ENCODE results near the gene PSIP1. TPM values are rescaled to one million over a fixed set of nuclear protein-coding genes. Genes with fewer than 3 reads are reported as not detected.
"Not testable (repeated sequence)": the region's sequence is repeated elsewhere in the genome, so short reads cannot be mapped to it uniquely, and the experiment has no call there.

The PSIP1 gene
- total RNA-seq, 1 experiment from 2014 or later: 172 TPM

DNA sequence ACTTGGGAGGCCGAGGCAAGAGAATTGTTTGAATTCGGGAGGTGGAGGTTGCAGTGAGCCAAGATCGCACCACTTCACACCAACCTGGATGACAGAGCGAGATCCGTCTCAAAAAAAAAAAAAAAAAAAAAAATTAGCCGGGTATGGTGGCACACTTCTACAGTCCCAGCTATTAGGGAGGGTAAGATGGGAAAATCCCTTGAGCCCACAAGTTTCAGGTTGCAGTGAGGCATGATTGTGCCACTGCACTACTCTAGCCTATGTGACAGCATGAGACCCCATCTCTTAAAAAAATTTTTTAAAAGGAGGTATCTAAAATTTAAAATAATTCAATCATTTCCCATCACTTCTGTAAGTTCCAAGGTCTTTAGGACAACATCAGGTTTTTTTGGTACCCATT lies 26.0 kb downstream of the PSIP1 start:
- DNase-seq: no peak
- Histone ChIP-seq H3K27me3 (no peaks in the 10 kb centered on the region), H3K4me1 (peaks cover 8% of the 10 kb centered on the region), H3K27ac (no peak overlapping the region), H3K9me3 (replicated peaks) (no peaks in the 10 kb centered on the region), H3K36me3 (peaks cover 39% of the 10 kb centered on the region), H3K4me3 (no peak overlapping the region)

DNA sequence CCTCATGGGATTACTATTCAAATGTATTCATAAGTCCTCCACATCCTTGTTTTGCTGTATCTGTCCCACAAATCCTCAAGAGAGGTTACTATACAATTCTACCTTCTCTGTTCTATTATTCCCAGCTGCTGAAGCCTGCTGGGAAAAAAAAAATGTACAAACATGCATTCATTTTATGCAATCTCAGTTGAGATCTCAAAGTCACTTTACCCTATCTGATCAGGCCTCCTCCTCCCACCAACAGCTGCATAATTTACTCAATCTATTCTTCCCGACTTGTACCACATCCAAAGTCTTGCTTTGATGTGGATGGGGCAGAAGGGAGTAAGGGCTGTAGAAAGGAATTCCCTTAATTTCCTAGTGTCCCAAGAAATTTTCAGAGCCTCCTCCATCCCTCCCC lies 28.6 kb downstream of the PSIP1 start:
- no peaks in the 10 kb centered on the region for H3K9me3 ChIP-seq (replicated peaks)
- H3K4me3 ChIP-seq: no peak overlapping the region
- DNase-seq: peak; percentile 30 to 59

DNA sequence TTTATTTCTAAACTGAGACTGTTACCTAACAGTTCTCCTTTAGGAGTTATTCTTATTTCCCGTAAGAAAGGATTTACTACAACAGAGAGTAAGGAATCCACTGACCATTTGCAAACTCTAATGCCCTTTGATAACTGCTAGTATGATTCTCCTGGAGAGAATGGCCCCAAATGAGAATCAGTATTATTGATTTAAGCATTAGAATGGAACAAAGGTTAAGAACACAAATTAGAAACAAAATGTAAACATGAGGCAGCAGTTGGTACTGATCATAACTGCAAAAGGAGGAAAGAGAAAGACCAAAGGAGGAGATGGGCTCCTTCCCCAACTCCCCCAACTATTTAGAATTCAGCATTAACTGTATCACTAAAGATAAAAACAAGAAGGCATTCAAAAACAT lies 30.7 kb downstream of the PSIP1 start:
- no peak for DNase-seq
- Histone ChIP-seq H3K4me1 (peaks cover 8% of the 10 kb centered on the region), H3K36me3 (peaks cover 53% of the 10 kb centered on the region), H3K27ac (no peak overlapping the region), H3K9me3 (replicated peaks) (no peaks in the 10 kb centered on the region), H3K27me3 (no peaks in the 10 kb centered on the region), H3K4me3 (no peak overlapping the region)

More for the DNA sequence above, 28.6 kb downstream of the PSIP1 start:
- no peaks in the 10 kb centered on the region for H3K27me3 ChIP-seq
- H3K4me1 ChIP-seq: peaks cover 8% of the 10 kb centered on the region
- no peak overlapping the region for H3K27ac ChIP-seq
- H3K36me3 ChIP-seq: peaks cover 50% of the 10 kb centered on the region

DNA sequence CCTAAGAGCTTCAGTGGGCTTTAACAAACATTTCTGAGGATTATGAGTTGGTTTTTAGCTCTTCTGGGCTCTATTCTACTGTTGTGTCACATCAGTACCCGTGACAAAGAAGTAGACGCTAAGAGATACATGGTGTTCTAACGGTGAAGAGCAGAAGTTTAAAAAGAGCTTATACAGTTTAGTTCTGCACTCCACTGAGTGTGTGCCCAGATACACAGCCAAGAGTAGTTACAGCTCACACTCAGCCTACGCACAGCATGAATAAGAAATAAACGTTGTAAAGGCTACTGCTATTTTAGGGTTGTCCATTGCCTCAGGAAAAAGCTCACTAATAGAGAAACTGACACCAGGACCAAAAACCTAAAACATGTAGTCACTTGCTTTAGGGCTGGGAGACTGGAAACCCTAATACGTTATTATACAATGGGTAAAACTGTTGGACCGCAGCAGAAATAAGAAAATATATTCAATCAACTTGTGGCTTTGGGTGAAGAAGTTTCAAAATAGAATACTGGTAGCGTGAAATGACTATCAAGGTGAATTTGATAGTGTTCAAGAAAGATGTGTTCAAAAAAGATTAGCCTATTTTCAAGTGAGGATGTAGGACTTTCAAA lies 34.7 kb downstream of the PSIP1 start:
- H3K4me3 ChIP-seq: no peak overlapping the region
- no peaks in the 10 kb centered on the region for H3K27me3 ChIP-seq
- H3K9me3 ChIP-seq (replicated peaks): no peaks in the 10 kb centered on the region
- H3K36me3 ChIP-seq: peaks cover 77% of the 10 kb centered on the region
- no peaks in the 10 kb centered on the region for H3K4me1 ChIP-seq
- no peak for DNase-seq
- H3K27ac ChIP-seq: no peak overlapping the region

DNA sequence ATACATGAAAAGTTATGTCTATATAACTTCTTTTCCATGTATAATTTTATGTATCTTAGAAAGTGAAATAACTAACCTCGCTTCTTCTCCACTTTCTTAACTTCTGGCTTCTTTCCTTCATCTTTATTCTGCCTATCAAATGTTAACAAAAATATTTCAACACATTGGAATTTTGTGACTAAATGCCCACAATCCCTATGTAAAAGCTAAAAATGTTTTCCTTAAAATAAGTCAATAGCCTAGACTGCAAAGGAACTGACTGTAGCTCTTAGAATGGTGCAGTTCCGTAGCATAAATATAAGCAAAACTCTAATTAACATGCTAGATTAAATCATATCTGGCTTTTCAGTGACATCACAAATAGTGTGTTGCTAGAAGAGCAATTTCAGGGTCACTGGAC lies 40.9 kb downstream of the PSIP1 start:
- Histone ChIP-seq H3K9me3 (replicated peaks) (no peaks in the 10 kb centered on the region), H3K27ac (no peak overlapping the region), H3K27me3 (no peaks in the 10 kb centered on the region), H3K4me1 (peaks cover 18% of the 10 kb centered on the region), H3K4me3 (no peak overlapping the region), H3K36me3 (peaks cover 85% of the 10 kb centered on the region)
- DNase-seq: no peak

DNA sequence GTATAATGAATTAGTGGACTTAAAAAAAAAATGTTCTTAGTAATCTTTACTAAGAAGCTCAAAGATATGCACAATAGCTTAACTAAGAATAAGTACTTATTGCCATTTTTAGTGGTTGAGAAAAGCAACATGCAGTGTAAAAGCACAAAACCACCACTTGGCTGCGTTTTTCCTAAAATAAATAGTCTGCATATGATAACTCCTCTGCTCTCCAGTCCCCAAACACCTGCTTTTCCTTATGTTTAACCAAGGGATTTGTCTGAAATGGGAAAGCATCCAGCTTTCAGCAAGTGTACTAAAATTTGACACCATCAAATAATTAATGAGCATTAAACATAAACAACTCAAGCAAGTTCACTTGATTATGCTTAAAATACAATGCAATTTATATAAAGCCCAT lies 41.4 kb downstream of the PSIP1 start:
- H3K27ac ChIP-seq: no peak overlapping the region
- H3K4me1 ChIP-seq: peaks cover 18% of the 10 kb centered on the region
- H3K27me3 ChIP-seq: no peaks in the 10 kb centered on the region
- DNase-seq: peak in 1 of 2 experiments; percentile 39
- H3K4me3 ChIP-seq: no peak overlapping the region
- H3K36me3 ChIP-seq: peaks cover 86% of the 10 kb centered on the region
- no peaks in the 10 kb centered on the region for H3K9me3 ChIP-seq (replicated peaks)

DNA sequence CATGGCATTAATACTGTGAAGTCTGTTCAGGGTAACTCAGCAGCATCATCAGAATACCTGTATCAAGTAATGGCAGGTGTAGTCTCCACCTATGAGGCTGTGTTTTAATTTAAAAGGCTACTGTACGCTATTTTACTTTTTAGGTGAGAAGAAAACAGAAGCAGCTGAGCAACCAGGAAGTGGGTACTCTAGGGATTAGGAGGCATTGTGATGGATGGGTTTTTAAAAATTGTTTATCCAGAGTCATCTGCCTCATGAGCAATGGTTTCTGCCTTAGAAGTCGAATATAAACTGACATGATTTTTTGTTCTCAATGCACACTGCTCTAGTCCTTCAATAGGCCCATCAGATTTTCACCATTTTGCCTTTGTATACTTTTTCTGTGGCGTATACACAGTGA lies 42.6 kb downstream of the PSIP1 start:
- DNase-seq: peak in 1 of 2 experiments; percentile 7
- no peaks in the 10 kb centered on the region for H3K9me3 ChIP-seq (replicated peaks)
- peaks cover 18% of the 10 kb centered on the region for H3K4me1 ChIP-seq
- H3K27me3 ChIP-seq: no peaks in the 10 kb centered on the region
- no peak overlapping the region for H3K27ac ChIP-seq
- H3K36me3 ChIP-seq: peaks cover 86% of the 10 kb centered on the region
- H3K4me3 ChIP-seq: no peak overlapping the region

DNA sequence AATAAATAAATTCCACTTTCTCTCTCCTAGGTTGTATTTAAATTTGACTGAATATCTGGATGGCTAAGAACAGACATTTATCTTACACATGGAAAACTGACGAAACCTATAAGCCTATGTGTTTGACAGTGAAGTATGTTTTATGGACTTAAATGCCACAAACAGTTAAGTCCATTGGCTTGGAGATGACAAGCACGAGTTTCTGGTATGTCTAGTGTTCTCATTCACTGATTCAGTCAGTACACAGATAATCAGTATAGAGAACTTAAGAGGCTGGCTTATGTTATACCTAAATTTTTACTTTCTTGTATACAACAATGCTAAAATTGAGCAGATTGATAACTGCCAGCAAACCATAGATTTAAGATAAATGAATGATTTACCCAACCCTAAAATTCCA lies 49.2 kb downstream of the PSIP1 start:
- H3K9me3 ChIP-seq (replicated peaks): no peaks in the 10 kb centered on the region
- H3K36me3 ChIP-seq: peaks cover 74% of the 10 kb centered on the region
- H3K4me3 ChIP-seq: no peak overlapping the region
- H3K4me1 ChIP-seq: no peaks in the 10 kb centered on the region
- no peaks in the 10 kb centered on the region for H3K27me3 ChIP-seq
- DNase-seq: no peak
- no peak overlapping the region for H3K27ac ChIP-seq

DNA sequence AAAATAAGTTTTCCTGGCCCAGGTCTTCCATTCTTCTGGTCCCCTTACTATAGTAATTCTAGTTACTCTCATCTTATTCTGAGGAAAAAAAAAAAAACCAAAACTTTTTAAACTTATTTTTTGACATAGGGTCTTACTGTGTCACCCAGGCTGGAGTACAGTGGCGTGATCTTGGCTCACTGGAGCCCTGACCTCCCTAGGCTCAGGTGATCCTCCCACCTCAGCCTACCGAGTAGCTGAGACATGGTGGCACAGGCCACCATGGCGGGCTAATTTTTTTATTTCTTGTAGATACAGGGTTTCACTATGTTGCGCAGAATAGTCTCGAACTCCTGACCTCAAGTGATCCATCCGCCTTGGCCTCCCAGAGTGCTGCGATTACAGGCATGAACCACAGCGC lies 49.7 kb downstream of the PSIP1 start:
- Histone ChIP-seq H3K4me1 (no peaks in the 10 kb centered on the region), H3K9me3 (replicated peaks) (no peaks in the 10 kb centered on the region), H3K36me3 (peaks cover 69% of the 10 kb centered on the region), H3K27ac (no peak overlapping the region), H3K27me3 (no peaks in the 10 kb centered on the region), H3K4me3 (no peak overlapping the region)
- DNase-seq: no peak

DNA sequence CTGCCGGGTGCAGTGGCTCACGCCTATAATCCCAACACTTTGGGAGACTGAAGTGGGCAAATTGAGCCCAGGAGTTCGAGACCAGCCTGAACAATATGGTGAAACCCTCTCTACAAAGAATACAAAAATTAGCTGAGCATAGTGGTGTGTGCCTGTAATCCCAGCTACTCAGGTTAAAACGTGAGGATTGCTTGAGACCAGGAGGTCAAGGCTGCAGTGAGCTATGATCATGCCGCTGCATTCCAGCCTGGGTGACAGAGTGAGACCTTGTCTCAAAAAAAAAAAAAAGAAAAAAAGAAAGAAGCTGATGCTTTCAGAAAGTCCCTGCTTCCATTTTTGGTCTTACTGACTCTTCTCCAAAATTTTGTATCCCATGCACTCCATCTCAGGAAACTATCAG lies 56.8 kb downstream of the PSIP1 start:
- H3K36me3 ChIP-seq: peaks cover 54% of the 10 kb centered on the region
- no peaks in the 10 kb centered on the region for H3K27me3 ChIP-seq
- no peak overlapping the region for H3K4me3 ChIP-seq
- H3K27ac ChIP-seq: no peak overlapping the region
- no peak for DNase-seq
- H3K4me1 ChIP-seq: no peaks in the 10 kb centered on the region
- H3K9me3 ChIP-seq (replicated peaks): no peaks in the 10 kb centered on the region

DNA sequence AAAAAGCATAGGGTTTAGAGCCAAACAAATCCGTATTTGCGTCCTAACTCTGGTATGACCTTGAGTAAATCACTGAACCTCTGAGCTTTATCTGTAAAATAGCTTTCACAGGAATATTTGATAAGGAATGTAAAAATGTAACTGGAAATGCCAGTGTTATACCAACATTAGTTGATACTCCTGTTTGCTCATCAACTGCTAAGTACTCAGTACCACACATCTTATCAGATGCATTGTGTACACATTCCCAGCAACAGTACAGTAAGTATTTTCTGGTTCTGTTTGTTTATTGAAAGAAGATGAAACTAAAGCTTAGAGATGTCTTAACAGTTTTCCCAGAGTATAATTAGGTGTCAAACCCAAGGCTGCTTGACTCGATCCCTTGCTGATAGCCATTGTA lies 66.6 kb downstream of the PSIP1 start:
- no peak for DNase-seq
- Histone ChIP-seq H3K9me3 (replicated peaks) (no peaks in the 10 kb centered on the region), H3K27me3 (no peaks in the 10 kb centered on the region), H3K36me3 (peaks cover 62% of the 10 kb centered on the region), H3K4me1 (no peaks in the 10 kb centered on the region), H3K27ac (no peak overlapping the region), H3K4me3 (no peak overlapping the region)

DNA sequence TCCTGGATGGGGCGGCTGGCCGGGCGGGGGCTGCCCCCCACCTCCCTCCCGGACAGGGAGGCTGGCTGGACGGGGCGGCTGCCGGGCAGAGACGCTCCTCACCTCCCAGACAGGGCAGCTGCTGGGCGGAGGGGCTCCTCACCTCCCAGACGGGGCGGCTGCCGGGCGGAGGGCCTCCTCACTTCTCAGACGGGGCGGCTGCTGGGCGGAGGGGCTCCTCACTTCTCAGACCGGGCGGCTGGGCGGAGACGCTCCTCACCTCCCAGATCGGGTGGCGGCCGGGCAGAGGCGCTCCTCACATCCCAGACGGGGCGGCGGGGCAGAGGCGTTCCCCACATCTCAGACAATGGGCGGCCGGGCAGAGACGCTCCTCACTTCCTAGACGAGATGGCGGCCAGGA lies 68.5 kb downstream of the PSIP1 start:
- not testable (repeated sequence) for H3K4me3 ChIP-seq; H3K9me3 ChIP-seq (replicated peaks); H3K27ac ChIP-seq; DNase-seq; H3K27me3 ChIP-seq; H3K4me1 ChIP-seq
- H3K36me3 ChIP-seq: peaks cover 68% of the 10 kb centered on the region

DNA sequence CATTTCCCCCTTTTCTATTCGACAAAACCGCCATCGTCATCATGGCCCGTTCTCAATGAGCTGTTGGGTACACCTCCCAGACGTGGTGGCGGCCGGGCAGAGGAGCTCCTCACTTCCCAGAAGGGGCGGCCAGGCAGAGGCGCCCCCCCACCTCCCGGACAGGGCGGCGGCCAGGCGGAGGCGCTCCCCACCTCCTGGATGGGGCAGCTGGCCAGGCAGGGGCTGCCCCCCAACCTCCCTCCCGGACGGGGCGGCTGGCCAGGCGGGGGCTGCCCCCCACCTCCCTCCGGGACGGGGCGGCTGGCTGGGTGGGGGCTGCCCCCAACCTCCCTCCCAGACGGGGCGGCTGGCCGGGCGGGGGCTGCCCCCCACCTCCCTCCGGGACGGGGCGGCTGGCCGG lies 68.9 kb downstream of the PSIP1 start:
- not testable (repeated sequence) for H3K4me3 ChIP-seq; H3K9me3 ChIP-seq (replicated peaks); DNase-seq; H3K27me3 ChIP-seq; H3K27ac ChIP-seq; H3K4me1 ChIP-seq
- H3K36me3 ChIP-seq: peaks cover 65% of the 10 kb centered on the region

DNA sequence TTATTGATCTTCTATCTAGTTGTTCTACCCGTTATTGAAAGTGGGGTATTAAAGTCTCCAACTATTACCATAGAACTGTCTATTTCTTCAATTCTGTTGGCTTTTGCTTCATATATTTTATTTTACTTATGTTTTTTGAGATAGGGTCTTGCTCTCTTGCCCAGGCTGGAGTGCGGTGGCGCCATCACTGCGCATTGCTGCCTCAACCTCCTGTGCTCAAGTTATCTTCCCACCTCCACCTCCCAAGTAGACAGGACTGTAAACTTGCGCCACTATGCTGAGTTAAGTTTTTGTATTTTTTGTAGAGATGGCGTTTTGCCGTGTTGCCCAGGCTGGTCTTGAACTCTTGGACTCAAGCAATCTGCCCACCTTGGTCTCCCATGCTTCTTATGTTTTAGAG lies 71.9 kb downstream of the PSIP1 start:
- Histone ChIP-seq H3K4me3 (no peak overlapping the region), H3K36me3 (peaks cover 49% of the 10 kb centered on the region), H3K27ac (no peak overlapping the region), H3K4me1 (no peaks in the 10 kb centered on the region), H3K27me3 (no peaks in the 10 kb centered on the region), H3K9me3 (replicated peaks) (no peaks in the 10 kb centered on the region)
- no peak for DNase-seq

DNA sequence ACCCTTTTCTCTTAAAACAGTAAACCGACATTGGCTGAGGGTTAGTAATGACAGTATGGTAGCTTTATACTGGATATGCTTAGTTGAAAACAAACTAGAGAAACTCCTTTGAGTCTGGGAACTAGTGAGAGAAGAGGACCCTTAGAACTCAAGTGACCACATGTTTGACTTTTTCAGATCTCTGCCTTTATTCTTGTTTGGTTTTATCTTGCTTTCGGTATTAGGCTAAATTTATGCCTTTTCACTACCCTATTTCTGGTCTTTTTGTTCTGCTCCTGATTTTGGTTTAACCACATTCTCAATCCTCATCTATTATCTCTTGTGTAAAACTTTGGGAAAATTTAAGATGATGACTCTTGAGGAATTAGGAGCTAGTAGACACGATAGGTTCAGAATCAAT lies 77.1 kb downstream of the PSIP1 start:
- Histone ChIP-seq H3K4me3 (no peak overlapping the region), H3K36me3 (peaks cover 37% of the 10 kb centered on the region), H3K4me1 (no peaks in the 10 kb centered on the region), H3K9me3 (replicated peaks) (no peaks in the 10 kb centered on the region), H3K27me3 (no peaks in the 10 kb centered on the region), H3K27ac (no peak overlapping the region)
- no peak for DNase-seq

DNA sequence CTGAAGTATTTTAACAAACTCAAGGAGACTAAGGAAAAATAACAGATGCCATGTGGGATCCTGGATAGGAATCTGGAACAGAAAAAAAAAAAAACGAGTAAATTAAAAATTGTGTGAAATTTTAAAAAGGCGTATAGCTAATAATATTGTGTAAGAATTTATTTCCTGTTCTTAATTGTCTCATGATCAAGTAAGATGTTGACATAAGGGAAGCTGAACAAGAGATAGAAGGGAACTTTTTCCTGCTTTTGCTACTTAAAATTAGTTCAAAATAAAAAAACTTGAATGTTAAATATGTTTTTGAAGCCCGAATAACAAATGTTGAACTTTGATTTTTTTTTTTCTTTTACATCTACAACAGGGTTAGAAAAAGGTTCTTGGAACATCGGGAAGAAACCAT lies 77.6 kb downstream of the PSIP1 start:
- DNase-seq: no peak
- Histone ChIP-seq H3K27me3 (no peaks in the 10 kb centered on the region), H3K4me3 (no peak overlapping the region), H3K36me3 (peaks cover 34% of the 10 kb centered on the region), H3K4me1 (no peaks in the 10 kb centered on the region), H3K27ac (no peak overlapping the region), H3K9me3 (replicated peaks) (no peaks in the 10 kb centered on the region)
